ENCODE results near the gene COMMD2. TPM values are rescaled to one million over a fixed set of nuclear protein-coding genes. Genes with fewer than 3 reads are reported as not detected.

The COMMD2 gene
- total RNA-seq, 1 experiment from 2014 or later = 35.5 TPM

DNA sequence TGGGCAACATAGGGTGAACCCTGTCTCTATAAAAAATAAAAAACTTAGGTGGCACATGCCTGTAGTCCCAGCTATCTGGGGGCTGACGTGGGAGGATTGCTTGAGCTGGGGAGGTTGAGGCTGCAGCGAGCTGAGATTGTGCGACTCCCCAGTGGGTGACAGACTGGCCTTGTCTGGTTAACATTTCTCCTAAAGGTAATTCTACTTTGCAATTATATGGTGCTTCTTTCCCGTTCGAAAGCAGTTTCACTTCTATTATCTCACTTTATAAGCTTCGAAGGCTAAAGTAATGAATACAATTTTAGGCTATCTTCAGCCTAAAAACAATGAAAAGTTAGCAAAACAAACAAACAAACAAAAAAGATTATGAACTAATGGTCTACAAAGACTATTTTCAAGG lies 35.3 kb downstream of the COMMD2 start (continued):
- TF ChIP-seq ZBTB33 (IDR thresholded peaks at IDR 0.05; ENCODE audit: extremely low read depth, insufficient replicate concordance, low read length) = no peak
- TF ChIP-seq SIN3A (IDR thresholded peaks at IDR 0.05; ENCODE audit: low read depth) = no peak
- no peak for TF ChIP-seq EZH2phosphoT487 (IDR thresholded peaks at IDR 0.05; ENCODE audit: borderline replicate concordance)
- no peak for TF ChIP-seq YY1 (IDR thresholded peaks at IDR 0.05; ENCODE audit: extremely low read depth, insufficient replicate concordance, low read depth, low read length)

DNA sequence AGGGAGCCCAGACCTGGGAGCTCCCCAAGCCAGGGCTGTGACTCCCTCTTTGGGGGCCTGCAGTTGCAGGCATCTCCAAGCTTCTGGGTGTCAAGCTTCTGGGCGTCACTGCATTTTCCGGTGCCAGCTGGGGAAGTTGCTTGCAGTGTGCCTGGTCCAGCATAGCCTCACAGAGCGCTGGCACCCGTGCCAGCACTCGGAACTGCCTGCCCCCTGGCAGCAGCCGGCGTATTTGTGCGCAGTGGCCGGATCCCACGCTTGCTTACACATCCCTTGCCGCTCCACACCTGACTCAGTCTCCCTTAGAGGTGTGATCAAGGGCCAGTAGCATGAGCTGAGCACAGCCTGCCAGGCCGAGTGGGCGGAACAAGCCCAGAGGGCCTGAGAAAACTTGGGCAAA lies 37.0 kb downstream of the COMMD2 start:
- no peak for TF ChIP-seq ZNF274 (IDR thresholded peaks at IDR 0.05; ENCODE audit: low read depth, low read length)
- ChIA-PET CTCF (no interaction called here), RAD21 (ENCODE audit: low non-redundant PET in 1 of 2, low total read pairs in 2 of 2, uncharacterized antibody in 2 of 2, unreplicated experiment in 2 of 2) (no interaction called here), POLR2A (interaction anchor here (0.8 kb wide), 1 partner anchor 32 kb away, joined by 3 read pairs; no protein-coding TSS in a partner anchor)
- no peaks in the 10 kb centered on the region for H3K36me3 ChIP-seq (ENCODE audit: control insufficient read depth in 1 of 2, insufficient read depth in 2 of 2, low read length in 2 of 2)
- no peak overlapping the region for H3K4me2 ChIP-seq (ENCODE audit: low read length)
- H3K9me3 ChIP-seq (ENCODE audit: control insufficient read depth in 1 of 2, insufficient read depth in 1 of 2, low read depth in 1 of 2, low read length in 2 of 2) = 0 out of 4 replicates have a peak, but pooled peaks cover 0 to 4% of the 10 kb centered on the region in 2 experiments
- no peak for ATAC-seq
- H3K9ac ChIP-seq (ENCODE audit: low read length) = no peak overlapping the region
- H3K27ac ChIP-seq (ENCODE audit: low read depth, low read length) = no peak overlapping the region
- no peak overlapping the region for H3K4me3 ChIP-seq (replicated peaks in 1 of 2; ENCODE audit: low read depth in 1 of 2, low read length in 2 of 2)
- H3K27me3 ChIP-seq (ENCODE audit: insufficient read depth, low read length) = no peaks in the 10 kb centered on the region
- no TSS peak for BruUV-seq (replicated peaks)
- no peaks in the 10 kb centered on the region for H4K20me1 ChIP-seq (ENCODE audit: insufficient read depth)
- H3K79me2 ChIP-seq (ENCODE audit: insufficient read depth, low read length) = no peaks in the 10 kb centered on the region
- no peak for DNase-seq (ENCODE audit: low read depth, low spot score)
- H3K9me2 ChIP-seq (ENCODE audit: insufficient read depth) = no peaks in the 10 kb centered on the region
- H3K4me1 ChIP-seq (ENCODE audit: control insufficient read depth in 1 of 2, insufficient read depth in 2 of 2, low read length in 2 of 2) = peaks cover 2 to 9% of the 10 kb centered on the region in 2 experiments; a peak in 3 of 4 replicates
- no peak overlapping the region for H2AFZ ChIP-seq (ENCODE audit: low read depth, low read length, poor library complexity, severe bottlenecking)
- intact Hi-C loops (cut with micrococcal nuclease) = loop anchor here (5.0 kb wide), 1 partner anchor 183 kb away; no protein-coding TSS in a partner anchor

Data from HCT116 (cell line).